ENCODE data around the gene TMC3. TPM values are rescaled to one million over a fixed set of nuclear protein-coding genes. Genes with fewer than 3 reads are reported as not detected.

The TMC3 gene
- total RNA-seq, 2 experiments from 2014 or later, result not detected

GRCh38 chr15:81316267-81316666, 57.7 kb downstream of the TMC3 start:
- no peak for TF ChIP-seq CTCF (IDR thresholded peaks at IDR 0.05)
- ChIA-PET CTCF (interaction anchor here (0.7 kb wide), 1 partner anchor 9 kb away, joined by 3 read pairs; no protein-coding TSS in a partner anchor), POLR2A (interaction anchor here (0.7 to 2.4 kb wide), 2 partner anchors 20 to 25 kb away, joined by 5 to 11 read pairs; no protein-coding TSS in a partner anchor)
- no peaks in the 10 kb centered on the region for H3K27me3 Mint-ChIP-seq
- H3K4me1 Mint-ChIP-seq (ENCODE audit: low read depth), result peaks cover 81% of the 10 kb centered on the region
- no peaks in the 10 kb centered on the region for H3K9me3 Mint-ChIP-seq
- Histone ChIP-seq H3K4me1 (ENCODE audit: insufficient read depth, low read length) (peaks cover 56% of the 10 kb centered on the region), H3K36me3 (ENCODE audit: insufficient read depth, low read length) (peaks cover 53% of the 10 kb centered on the region), H3K27me3 (ENCODE audit: control insufficient read depth in 1 of 2, insufficient read depth in 2 of 2, low read length in 2 of 2) (no peaks in the 10 kb centered on the region), H3K27ac (ENCODE audit: low read depth in 1 of 2, low read length in 2 of 2) (peak overlapping the region in 1 of 2 donors; percentile 64), H3K9me3 (ENCODE audit: control insufficient read depth in 1 of 2, insufficient read depth in 1 of 2, low read length in 2 of 2) (no peaks in the 10 kb centered on the region), H3K4me3 (ENCODE audit: low read length) (no peak overlapping the region)
- DNase-seq (no peak), ATAC-seq (ENCODE audit: poor library complexity) (no peak)
- H3K36me3 Mint-ChIP-seq (ENCODE audit: low read depth), result peaks cover 83% of the 10 kb centered on the region
- H3K4me3 Mint-ChIP-seq, result no peak overlapping the region
- intact Hi-C loops (cut with DNase I, micrococcal nuclease), result no loop called here
- peak overlapping the region; percentile 92 for H3K27ac Mint-ChIP-seq

DNA sequence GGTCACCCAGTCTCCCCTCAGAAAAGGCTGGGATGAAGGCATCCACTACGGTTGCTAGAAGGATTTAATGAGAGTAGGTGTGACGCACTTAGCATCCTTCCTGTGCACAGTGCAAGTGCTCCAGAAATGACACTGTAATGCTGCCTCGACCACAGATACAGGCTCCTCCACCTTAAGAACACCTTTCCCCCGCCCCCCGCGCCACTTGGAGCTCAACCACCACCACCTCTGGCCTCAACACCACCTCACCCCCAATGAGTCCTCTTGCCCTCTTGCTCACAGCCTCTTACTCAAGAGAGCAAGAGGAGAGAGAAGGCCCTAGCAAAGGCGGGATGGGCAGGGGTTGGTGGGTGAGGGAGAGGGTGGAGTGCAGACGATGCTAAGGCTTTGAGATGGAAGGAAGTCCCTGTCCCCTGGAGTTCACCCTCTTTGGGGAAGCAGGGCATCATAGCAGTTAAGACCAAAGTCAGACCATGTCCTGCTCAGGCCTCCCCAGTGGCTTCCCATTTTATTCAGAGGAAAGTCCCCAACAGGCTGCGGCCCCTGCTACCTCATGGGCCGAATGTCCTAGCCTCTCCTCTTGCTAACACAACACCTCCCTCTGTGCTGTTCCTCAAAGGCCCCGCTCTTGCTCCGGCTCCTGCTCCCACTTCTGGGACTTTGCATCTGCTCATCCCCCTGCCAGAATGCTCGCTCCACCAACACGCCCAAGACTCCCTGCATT, 58.4 kb downstream of the TMC3 start:
- no peak overlapping the region for H3K4me3 Mint-ChIP-seq
- no peak for TF ChIP-seq CTCF (IDR thresholded peaks at IDR 0.05)
- intact Hi-C loops (cut with DNase I, micrococcal nuclease), result no loop called here
- ChIA-PET POLR2A (interaction anchor here (1.0 to 3.5 kb wide), 4 partner anchors 8 to 29 kb away, joined by 3 to 14 read pairs (median 5); partner anchors contain the start of gene STARD5), CTCF (interaction anchor here (0.7 to 1.2 kb wide), 2 partner anchors 8 to 50 kb away, joined by 3 read pairs; no protein-coding TSS in a partner anchor)
- H3K4me1 Mint-ChIP-seq (ENCODE audit: low read depth), result peaks cover 87% of the 10 kb centered on the region
- peaks cover 51% of the 10 kb centered on the region for H3K36me3 ChIP-seq (ENCODE audit: insufficient read depth, low read length)
- no peaks in the 10 kb centered on the region for H3K27me3 ChIP-seq (ENCODE audit: control insufficient read depth in 1 of 2, insufficient read depth in 2 of 2, low read length in 2 of 2)
- H3K4me1 ChIP-seq (ENCODE audit: insufficient read depth, low read length), result peaks cover 62% of the 10 kb centered on the region
- no peaks in the 10 kb centered on the region for H3K27me3 Mint-ChIP-seq
- H3K9me3 Mint-ChIP-seq, result no peaks in the 10 kb centered on the region
- no peak overlapping the region for H3K4me3 ChIP-seq (ENCODE audit: low read length)
- peak overlapping the region; percentile 92 for H3K27ac Mint-ChIP-seq
- H3K9me3 ChIP-seq (ENCODE audit: control insufficient read depth in 1 of 2, insufficient read depth in 1 of 2, low read length in 2 of 2), result no peaks in the 10 kb centered on the region
- peaks cover 89% of the 10 kb centered on the region for H3K36me3 Mint-ChIP-seq (ENCODE audit: low read depth)
- DNase-seq (peak in 1 of 14 experiments; percentile 49), ATAC-seq (ENCODE audit: poor library complexity) (peak; percentile 31)
- peak overlapping the region; percentile 39 to 64 for H3K27ac ChIP-seq (ENCODE audit: low read depth in 1 of 2, low read length in 2 of 2)

DNA sequence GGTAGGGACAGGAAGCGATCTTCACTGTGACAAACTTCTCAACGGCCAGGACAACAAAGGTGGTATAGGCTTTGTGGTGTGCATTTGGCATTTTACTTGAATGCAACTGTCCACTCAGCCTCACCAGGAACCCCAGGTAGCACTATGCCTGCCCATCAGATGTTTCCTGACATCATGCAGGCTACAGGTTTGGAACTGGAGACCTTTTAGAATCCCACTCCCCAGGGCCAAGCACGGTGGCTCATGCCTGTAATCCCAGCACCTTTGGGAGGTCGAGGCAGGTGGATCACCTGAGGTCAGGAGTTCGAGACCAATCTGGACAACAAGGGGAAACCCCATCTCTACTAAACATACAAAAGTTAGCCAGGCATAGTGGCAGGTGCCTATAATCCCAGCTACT, 59.6 kb downstream of the TMC3 start:
- ATAC-seq (ENCODE audit: poor library complexity), result no peak
- intact Hi-C loops (cut with DNase I, micrococcal nuclease), result no loop called here
- Mint-ChIP-seq H3K27me3 (no peaks in the 10 kb centered on the region), H3K27ac (peak overlapping the region; percentile 92), H3K4me3 (no peak overlapping the region), H3K4me1 (ENCODE audit: low read depth) (peaks cover 91% of the 10 kb centered on the region), H3K9me3 (no peaks in the 10 kb centered on the region), H3K36me3 (ENCODE audit: low read depth) (peaks cover 93% of the 10 kb centered on the region)
- no peaks in the 10 kb centered on the region for H3K9me3 ChIP-seq (ENCODE audit: control insufficient read depth in 1 of 2, insufficient read depth in 1 of 2, low read length in 2 of 2)
- no peak overlapping the region for H3K4me3 ChIP-seq (ENCODE audit: low read length)
- POLR2A ChIA-PET, result interaction anchor here (1.2 to 3.5 kb wide), 6 partner anchors 10 to 28 kb away, joined by 3 to 14 read pairs (median 8); partner anchors contain the start of gene STARD5
- peak overlapping the region in 1 of 2 donors; percentile 64 for H3K27ac ChIP-seq (ENCODE audit: low read depth in 1 of 2, low read length in 2 of 2)
- peaks cover 68% of the 10 kb centered on the region for H3K4me1 ChIP-seq (ENCODE audit: insufficient read depth, low read length)
- H3K27me3 ChIP-seq (ENCODE audit: control insufficient read depth in 1 of 2, insufficient read depth in 2 of 2, low read length in 2 of 2), result no peaks in the 10 kb centered on the region
- no peak for DNase-seq
- CTCF ChIA-PET, result interaction anchor here (1.2 kb wide), 1 partner anchor 48 kb away, joined by 3 read pairs; no protein-coding TSS in a partner anchor
- peaks cover 55% of the 10 kb centered on the region for H3K36me3 ChIP-seq (ENCODE audit: insufficient read depth, low read length)
- TF ChIP-seq CTCF (IDR thresholded peaks at IDR 0.05), result no peak

Measured in CD4-positive, alpha-beta T cell (primary cell).